CD4-positive, alpha-beta T cell treated with Interleukin-6 for 4 hours (primary cell): ENCODE results near the gene BLOC1S1.
"Not testable (repeated sequence)": the region's sequence is repeated elsewhere in the genome, so short reads cannot be mapped to it uniquely, and the experiment has no call there.

Experiments used
- DNase-seq: peaks from one replicate; pipeline ENCODE4 v3.0.0-alpha.2; 2020; ENCODE audit warnings: mixed read lengths

Gene BLOC1S1

GRCh38 chr12:55746174-55746912 is 30.5 kb downstream of the BLOC1S1 start:
- DNase-seq: no peak

GRCh38 chr12:55746913-55747231 is 31.0 kb downstream of the BLOC1S1 start:
- no peak for DNase-seq

GRCh38 chr12:55748230-55748993 is 32.6 kb downstream of the BLOC1S1 start:
- DNase-seq: no peak

GRCh38 chr12:55755246-55755645 is 39.4 kb downstream of the BLOC1S1 start:
- no peak for DNase-seq

GRCh38 chr12:55757701-55758100 is 41.9 kb downstream of the BLOC1S1 start:
- DNase-seq: no peak

GRCh38 chr12:55758575-55758974 is 42.7 kb downstream of the BLOC1S1 start:
- DNase-seq: not testable (repeated sequence)

- DNase-seq: no peak
Measured at GRCh38 chr12:55760663-55761062, 44.8 kb downstream of the BLOC1S1 start.

- DNase-seq: no peak
Measured at GRCh38 chr12:55762646-55763045, 46.8 kb downstream of the BLOC1S1 start.

- no peak for DNase-seq
Measured at GRCh38 chr12:55765736-55766290, 50.0 kb downstream of the BLOC1S1 start.

GRCh38 chr12:55767156-55767555 is 51.3 kb downstream of the BLOC1S1 start:
- no peak for DNase-seq
